Activated CD8-positive, alpha-beta T cell treated with anti-CD3 and anti-CD28 coated beads, Interleukin-2, amount 10 ng/mL, durations not matched to agents 7 days and 5 days (primary cell): ENCODE results near the gene TM4SF1. TPM values are rescaled to one million over a fixed set of nuclear protein-coding genes. Genes with fewer than 3 reads are reported as not detected.

Source experiments
- ATAC-seq: fragments of 150-1000 bp; cut with Tn5 transposase; one replicate; pipeline ENCODE4 v1.10.0; 2021; ENCODE audit warnings: moderate library complexity
- CTCF ChIA-PET: fragments of 350-600 bp; sonication (Branson Sonifier 250); formaldehyde crosslinking; loops from one replicate; lab custom pipeline; 2021; ENCODE audit warnings: antibody characterized with exemption; lab: Charles Lee
- POLR2A ChIA-PET: fragments of 350-600 bp; sonication (Branson Sonifier 250); formaldehyde crosslinking; loops from one replicate; lab custom pipeline; 2021; ENCODE audit warnings: antibody characterized with exemption; lab: Charles Lee
- DNase-seq: peaks from one replicate; pipeline ENCODE4 v3.0.0-alpha.2; 2020
- H3K27ac Mint-ChIP-seq: one replicate; pipeline ENCODE4 v1.8.0; 2021; ENCODE audit warnings: mild to moderate bottlenecking, mixed read lengths
- H3K27me3 Mint-ChIP-seq: one replicate; pipeline ENCODE4 v1.8.0; 2021; ENCODE audit warnings: low read depth, mixed read lengths
- H3K36me3 Mint-ChIP-seq: one replicate; pipeline ENCODE4 v1.8.0; 2021; ENCODE audit warnings: low read depth, mixed read lengths
- H3K4me1 Mint-ChIP-seq: one replicate; pipeline ENCODE4 v1.8.0; 2021; ENCODE audit warnings: low read depth, mixed read lengths
- H3K4me3 Mint-ChIP-seq: one replicate; pipeline ENCODE4 v1.8.0; 2021; ENCODE audit warnings: mild to moderate bottlenecking, mixed read lengths
- H3K9me3 Mint-ChIP-seq: one replicate; pipeline ENCODE4 v1.8.0; 2022; ENCODE audit warnings: mixed read lengths; ENCODE audit not compliant: insufficient read depth
- total RNA-seq, 2 experiments: library from RNA; stranded (reverse); gene quantifications; one replicate each; pipeline ENCODE4 v1.2.3, GENCODE V29; 2021

The TM4SF1 gene
- not detected for total RNA-seq

- Mint-ChIP-seq H3K36me3 (no peaks in the 10 kb centered on the region), H3K9me3 (no peaks in the 10 kb centered on the region), H3K27me3 (peaks cover 7% of the 10 kb centered on the region), H3K4me3 (no peak within 1 kb of the TSS), H3K4me1 (no peaks in the 10 kb centered on the region), H3K27ac (no peak within 1 kb of the TSS)
- ChIA-PET POLR2A (no interaction called here), CTCF (no interaction called here)
- DNase-seq (no peak), ATAC-seq (no peak)
Measured at GRCh38 chr3:149377408-149378364, at the start of gene TM4SF1. TSS of gene TM4SF1 (minus strand) at chr3:149377649. CDS start at chr3:149377547, 102 bp downstream.

- no peak for ATAC-seq
- Mint-ChIP-seq H3K4me3 (no peak overlapping the region), H3K9me3 (no peaks in the 10 kb centered on the region), H3K36me3 (no peaks in the 10 kb centered on the region), H3K27ac (no peak overlapping the region), H3K4me1 (no peaks in the 10 kb centered on the region), H3K27me3 (peaks cover 14% of the 10 kb centered on the region)
- POLR2A ChIA-PET, result no interaction called here
- DNase-seq, result no peak
- CTCF ChIA-PET, result no interaction called here
Measured at GRCh38 chr3:149426325-149426724, 48.9 kb upstream of the TM4SF1 start.

GRCh38 chr3:149424918-149425317 lies 47.5 kb upstream of the TM4SF1 start:
- no peaks in the 10 kb centered on the region for H3K4me1 Mint-ChIP-seq
- H3K4me3 Mint-ChIP-seq, result no peak overlapping the region
- no peak for DNase-seq
- no peaks in the 10 kb centered on the region for H3K36me3 Mint-ChIP-seq
- ChIA-PET CTCF (no interaction called here), POLR2A (no interaction called here)
- no peaks in the 10 kb centered on the region for H3K9me3 Mint-ChIP-seq
- no peak overlapping the region for H3K27ac Mint-ChIP-seq
- no peak for ATAC-seq
- peaks cover 14% of the 10 kb centered on the region for H3K27me3 Mint-ChIP-seq

- H3K4me1 Mint-ChIP-seq, result no peaks in the 10 kb centered on the region
- ChIA-PET POLR2A (no interaction called here), CTCF (no interaction called here)
- H3K36me3 Mint-ChIP-seq, result no peaks in the 10 kb centered on the region
- no peak overlapping the region for H3K27ac Mint-ChIP-seq
- no peak overlapping the region for H3K4me3 Mint-ChIP-seq
- peaks cover 4% of the 10 kb centered on the region for H3K27me3 Mint-ChIP-seq
- ATAC-seq (no peak), DNase-seq (no peak)
- H3K9me3 Mint-ChIP-seq, result no peaks in the 10 kb centered on the region
Measured at GRCh38 chr3:149421764-149422163, 44.3 kb upstream of the TM4SF1 start.

GRCh38 chr3:149419816-149420215 lies 42.4 kb upstream of the TM4SF1 start:
- H3K27me3 Mint-ChIP-seq, result peaks cover 5% of the 10 kb centered on the region
- no peaks in the 10 kb centered on the region for H3K36me3 Mint-ChIP-seq
- DNase-seq, result no peak
- no peaks in the 10 kb centered on the region for H3K4me1 Mint-ChIP-seq
- ChIA-PET CTCF (no interaction called here), POLR2A (no interaction called here)
- H3K9me3 Mint-ChIP-seq, result no peaks in the 10 kb centered on the region
- H3K4me3 Mint-ChIP-seq, result no peak overlapping the region
- ATAC-seq, result no peak
- H3K27ac Mint-ChIP-seq, result no peak overlapping the region

- H3K27ac Mint-ChIP-seq, result no peak overlapping the region
- no peaks in the 10 kb centered on the region for H3K4me1 Mint-ChIP-seq
- no peak overlapping the region for H3K4me3 Mint-ChIP-seq
- no peak for DNase-seq
- H3K36me3 Mint-ChIP-seq, result no peaks in the 10 kb centered on the region
- H3K27me3 Mint-ChIP-seq, result peaks cover 6% of the 10 kb centered on the region
- no peak for ATAC-seq
- POLR2A ChIA-PET, result no interaction called here
- no peaks in the 10 kb centered on the region for H3K9me3 Mint-ChIP-seq
- CTCF ChIA-PET, result no interaction called here
Measured at GRCh38 chr3:149417727-149418126, 40.3 kb upstream of the TM4SF1 start.

GRCh38 chr3:149417174-149417573 lies 39.7 kb upstream of the TM4SF1 start:
- Mint-ChIP-seq H3K27ac (no peak overlapping the region), H3K9me3 (no peaks in the 10 kb centered on the region), H3K4me3 (no peak overlapping the region), H3K36me3 (no peaks in the 10 kb centered on the region), H3K27me3 (peaks cover 5% of the 10 kb centered on the region), H3K4me1 (no peaks in the 10 kb centered on the region)
- ChIA-PET POLR2A (no interaction called here), CTCF (no interaction called here)
- no peak for DNase-seq
- ATAC-seq, result no peak

- H3K36me3 Mint-ChIP-seq, result no peaks in the 10 kb centered on the region
- ChIA-PET CTCF (no interaction called here), POLR2A (no interaction called here)
- no peak overlapping the region for H3K27ac Mint-ChIP-seq
- DNase-seq (no peak), ATAC-seq (no peak)
- no peaks in the 10 kb centered on the region for H3K9me3 Mint-ChIP-seq
- H3K27me3 Mint-ChIP-seq, result peaks cover 5% of the 10 kb centered on the region
- no peak overlapping the region for H3K4me3 Mint-ChIP-seq
- no peaks in the 10 kb centered on the region for H3K4me1 Mint-ChIP-seq
Measured at GRCh38 chr3:149415484-149415883, 38.0 kb upstream of the TM4SF1 start.

GRCh38 chr3:149414557-149415231 lies 37.2 kb upstream of the TM4SF1 start:
- CTCF ChIA-PET, result no interaction called here
- ATAC-seq, result no peak
- DNase-seq, result no peak
- Mint-ChIP-seq H3K36me3 (no peaks in the 10 kb centered on the region), H3K27ac (no peak overlapping the region), H3K4me3 (no peak overlapping the region), H3K4me1 (no peaks in the 10 kb centered on the region), H3K9me3 (no peaks in the 10 kb centered on the region), H3K27me3 (peaks cover 5% of the 10 kb centered on the region)
- POLR2A ChIA-PET, result no interaction called here

- Mint-ChIP-seq H3K4me3 (no peak overlapping the region), H3K9me3 (no peaks in the 10 kb centered on the region), H3K27ac (no peak overlapping the region), H3K36me3 (no peaks in the 10 kb centered on the region), H3K27me3 (peaks cover 5% of the 10 kb centered on the region), H3K4me1 (no peaks in the 10 kb centered on the region)
- ChIA-PET CTCF (no interaction called here), POLR2A (no interaction called here)
- DNase-seq, result no peak
- no peak for ATAC-seq
Measured at GRCh38 chr3:149411583-149411982, 34.1 kb upstream of the TM4SF1 start.

- Mint-ChIP-seq H3K27me3 (peaks cover 4% of the 10 kb centered on the region), H3K9me3 (no peaks in the 10 kb centered on the region), H3K27ac (no peak overlapping the region), H3K4me3 (no peak overlapping the region), H3K4me1 (no peaks in the 10 kb centered on the region), H3K36me3 (no peaks in the 10 kb centered on the region)
- CTCF ChIA-PET, result no interaction called here
- POLR2A ChIA-PET, result no interaction called here
- ATAC-seq, result no peak
- no peak for DNase-seq
Measured at GRCh38 chr3:149409351-149409750, 31.9 kb upstream of the TM4SF1 start.

GRCh38 chr3:149407898-149408297 lies 30.4 kb upstream of the TM4SF1 start:
- no peaks in the 10 kb centered on the region for H3K4me1 Mint-ChIP-seq
- ChIA-PET POLR2A (no interaction called here), CTCF (no interaction called here)
- peaks cover 4% of the 10 kb centered on the region for H3K27me3 Mint-ChIP-seq
- H3K9me3 Mint-ChIP-seq, result no peaks in the 10 kb centered on the region
- no peaks in the 10 kb centered on the region for H3K36me3 Mint-ChIP-seq
- no peak overlapping the region for H3K4me3 Mint-ChIP-seq
- H3K27ac Mint-ChIP-seq, result no peak overlapping the region
- DNase-seq (no peak), ATAC-seq (no peak)
